SK-N-SH treated with all-trans-retinoic acid at 6 μM for 48 hours (cell line): Measurements from ENCODE around the gene SLFN12.
"Not testable (repeated sequence)": the region's sequence is repeated elsewhere in the genome, so short reads cannot be mapped to it uniquely, and the experiment has no call there.

Source experiments
- ATAC-seq: fragments of 200-7000 bp; cut with Tn5 transposase; 3 replicates; pipeline ENCODE4 v1.9.1; 2020; ENCODE audit warnings: mild to moderate bottlenecking, moderate library complexity
- ARNTL ChIP-seq: fragments of 450-650 bp; formaldehyde crosslinking; IDR thresholded peaks from 2 replicates; pipeline ENCODE4 v1.5.0; 2020; ENCODE audit warnings: low read depth, mild to moderate bottlenecking, moderate library complexity, borderline replicate concordance
- BACH2 ChIP-seq: fragments of 250-450 bp; sonication (Bioruptor Pico); IDR thresholded peaks from 2 replicates; pipeline ENCODE4 v1.9.0; 2021; ENCODE audit warnings: mild to moderate bottlenecking, borderline replicate concordance
- CSDC2 ChIP-seq: fragments of 250-450 bp; sonication (Bioruptor Pico); IDR thresholded peaks from 2 replicates; pipeline ENCODE4 v1.5.0; 2020; ENCODE audit warnings: mild to moderate bottlenecking, moderate library complexity
- ESRRG ChIP-seq: fragments of 250-450 bp; sonication (Bioruptor Pico); IDR thresholded peaks from 2 replicates; pipeline ENCODE4 v1.6.1; 2021; ENCODE audit warnings: mild to moderate bottlenecking
- GLIS3 ChIP-seq: fragments of 250-450 bp; sonication (Bioruptor Pico); IDR thresholded peaks from 2 replicates; pipeline ENCODE4 v1.5.0; 2020; ENCODE audit warnings: mild to moderate bottlenecking, moderate library complexity
- ISL1 ChIP-seq: fragments of 250-450 bp; sonication (Bioruptor Pico); IDR thresholded peaks from 2 replicates; pipeline ENCODE4 v2.1.2; 2022; ENCODE audit warnings: mild to moderate bottlenecking, moderate library complexity
- OSR1 ChIP-seq: fragments of 250-450 bp; sonication (Bioruptor Pico); IDR thresholded peaks from 2 replicates; pipeline ENCODE4 v1.8.0; 2022; ENCODE audit warnings: moderate library complexity, mild to moderate bottlenecking, inconsistent platforms
- PATZ1 ChIP-seq: fragments of 250-450 bp; sonication (Bioruptor Pico); IDR thresholded peaks from 2 replicates; pipeline ENCODE4 v1.8.0; 2020; ENCODE audit warnings: mild to moderate bottlenecking, moderate library complexity, borderline replicate concordance
- PPARA ChIP-seq: fragments of 250-450 bp; sonication (Bioruptor Pico); IDR thresholded peaks from 2 replicates; pipeline ENCODE4 v1.5.0; 2020; ENCODE audit warnings: mild to moderate bottlenecking, borderline replicate concordance
- RARB ChIP-seq: fragments of 250-450 bp; sonication (Bioruptor Pico); IDR thresholded peaks from 2 replicates; pipeline ENCODE4 v1.8.0; 2021; ENCODE audit warnings: mild to moderate bottlenecking, moderate library complexity
- SNAI2 ChIP-seq: fragments of 250-450 bp; sonication (Bioruptor Pico); IDR thresholded peaks from 2 replicates; pipeline ENCODE4 v1.5.0; 2020; ENCODE audit warnings: mild to moderate bottlenecking, moderate library complexity
- TOX ChIP-seq: fragments of 250-450 bp; sonication (Bioruptor Pico); IDR thresholded peaks from 2 replicates; pipeline ENCODE4 v1.8.0; 2021; ENCODE audit warnings: mild to moderate bottlenecking, moderate library complexity, borderline replicate concordance
- TSHZ2 ChIP-seq: fragments of 250-450 bp; sonication (Bioruptor Pico); IDR thresholded peaks from 2 replicates; pipeline ENCODE4 v1.5.0; 2020; ENCODE audit warnings: mild to moderate bottlenecking, moderate library complexity
- ZC3H10 ChIP-seq: fragments of 250-450 bp; sonication (Bioruptor Pico); IDR thresholded peaks from 2 replicates; pipeline ENCODE4 v1.5.1; 2021; ENCODE audit warnings: mild to moderate bottlenecking, moderate library complexity
- ZFP3 ChIP-seq: fragments of 250-450 bp; sonication (Bioruptor Pico); IDR thresholded peaks from 2 replicates; pipeline ENCODE4 v1.5.0; 2020; ENCODE audit warnings: mild to moderate bottlenecking, moderate library complexity
- ZFP30 ChIP-seq: fragments of 450-650 bp; formaldehyde crosslinking; IDR thresholded peaks from 2 replicates; pipeline ENCODE4 v1.5.0; 2022; ENCODE audit warnings: mild to moderate bottlenecking, moderate library complexity
- ZNF565 ChIP-seq: fragments of 450-650 bp; formaldehyde crosslinking; conservative IDR thresholded peaks from 2 replicates; pipeline ENCODE4 v1.5.0; 2020; ENCODE audit warnings: low read depth, mild to moderate bottlenecking, moderate library complexity
- ZNF70 ChIP-seq: fragments of 450-650 bp; formaldehyde crosslinking; IDR thresholded peaks from 2 replicates; pipeline ENCODE4 v1.5.0; 2020; ENCODE audit warnings: mild to moderate bottlenecking, moderate library complexity
- ZNF8 ChIP-seq: fragments of 450-650 bp; formaldehyde crosslinking; IDR thresholded peaks from 2 replicates; pipeline ENCODE4 v1.5.0; 2020; ENCODE audit warnings: mild to moderate bottlenecking, moderate library complexity
- TF ChIP-seq, protein P1 (sequence below): fragments of 250-450 bp; sonication (Bioruptor Pico); IDR thresholded peaks from 2 replicates; pipeline ENCODE4 v1.5.1; 2021; ENCODE audit warnings: mild to moderate bottlenecking, moderate library complexity
- TF ChIP-seq, protein P2 (sequence below): fragments of 250-450 bp; sonication (Bioruptor Pico); IDR thresholded peaks from 2 replicates; pipeline ENCODE4 v1.8.0; 2021; ENCODE audit warnings: low read depth, mild to moderate bottlenecking, moderate library complexity, borderline replicate concordance

SLFN12 gene

GRCh38 chr17:35406568-35406967 lies 25.7 kb downstream of the SLFN12 start:
- TF ChIP-seq ESRRG: no peak
- no peak for ATAC-seq

GRCh38 chr17:35404360-35404759 lies 27.9 kb downstream of the SLFN12 start:
- TF ChIP-seq OSR1 (CRISPR knock-in tag) (no peak), RARB (CRISPR knock-in tag) (no peak), ZNF8 (no peak), PATZ1 (CRISPR knock-in tag) (no peak), ZC3H10 (CRISPR knock-in tag) (no peak), ARNTL (CRISPR knock-in tag) (no peak), ZNF565 (CRISPR knock-in tag) (no peak), TOX (no peak)
- TF ChIP-seq, protein P1, sequence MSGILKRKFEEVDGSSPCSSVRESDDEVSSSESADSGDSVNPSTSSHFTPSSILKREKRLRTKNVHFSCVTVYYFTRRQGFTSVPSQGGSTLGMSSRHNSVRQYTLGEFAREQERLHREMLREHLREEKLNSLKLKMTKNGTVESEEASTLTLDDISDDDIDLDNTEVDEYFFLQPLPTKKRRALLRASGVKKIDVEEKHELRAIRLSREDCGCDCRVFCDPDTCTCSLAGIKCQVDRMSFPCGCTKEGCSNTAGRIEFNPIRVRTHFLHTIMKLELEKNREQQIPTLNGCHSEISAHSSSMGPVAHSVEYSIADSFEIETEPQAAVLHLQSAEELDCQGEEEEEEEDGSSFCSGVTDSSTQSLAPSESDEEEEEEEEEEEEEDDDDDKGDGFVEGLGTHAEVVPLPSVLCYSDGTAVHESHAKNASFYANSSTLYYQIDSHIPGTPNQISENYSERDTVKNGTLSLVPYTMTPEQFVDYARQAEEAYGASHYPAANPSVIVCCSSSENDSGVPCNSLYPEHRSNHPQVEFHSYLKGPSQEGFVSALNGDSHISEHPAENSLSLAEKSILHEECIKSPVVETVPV: no peak
- no peak for ATAC-seq

DNA sequence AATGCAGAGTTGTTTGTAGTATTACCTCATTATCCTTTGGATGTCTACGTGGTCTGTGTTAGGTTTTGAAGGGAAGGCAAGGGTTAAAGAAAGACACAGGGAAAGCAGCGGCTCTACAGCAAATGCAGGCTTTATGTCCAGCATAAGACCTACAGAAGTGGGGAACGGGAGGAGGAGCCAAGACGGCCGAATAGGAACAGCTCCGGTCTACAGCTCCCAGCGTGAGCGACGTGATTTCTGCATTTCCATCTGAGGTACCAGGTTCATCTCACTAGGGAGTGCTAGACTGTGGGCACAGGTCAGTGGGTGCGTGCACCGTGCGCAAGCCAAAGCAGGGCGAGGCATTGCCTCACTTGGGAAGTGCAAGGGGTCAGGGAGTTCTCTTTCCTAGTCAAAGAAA lies 38.5 kb downstream of the SLFN12 start:
- ATAC-seq: not testable (repeated sequence)

DNA sequence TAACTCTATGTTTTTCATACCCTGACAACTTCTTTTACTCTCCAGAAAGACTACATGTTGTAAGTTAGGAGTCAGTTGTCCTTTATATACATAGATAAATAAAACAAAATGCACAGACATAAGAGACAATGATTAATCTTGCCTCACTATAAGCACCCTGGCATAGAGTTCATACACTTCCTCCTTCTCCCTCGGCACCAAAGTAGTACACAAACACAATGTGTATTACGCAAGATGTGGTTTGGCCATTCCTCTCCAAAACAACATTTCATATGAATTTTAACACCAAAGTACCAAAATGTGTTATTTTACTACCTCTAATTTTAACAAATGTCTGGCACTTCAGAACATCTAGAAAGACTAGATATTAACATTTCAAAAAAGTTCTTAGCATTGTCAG lies 41.6 kb downstream of the SLFN12 start:
- no peak for TF ChIP-seq ISL1
- TF ChIP-seq ZNF565 (CRISPR knock-in tag): no peak
- TF ChIP-seq SNAI2 (CRISPR knock-in tag): no peak
- no peak for TF ChIP-seq RARB (CRISPR knock-in tag)
- TF ChIP-seq OSR1 (CRISPR knock-in tag): no peak
- TF ChIP-seq ZFP3 (CRISPR knock-in tag): no peak
- TF ChIP-seq ZFP30 (CRISPR knock-in tag): no peak
- TF ChIP-seq PATZ1 (CRISPR knock-in tag): no peak
- TF ChIP-seq ZNF70 (CRISPR knock-in tag): no peak
- no peak for TF ChIP-seq ARNTL (CRISPR knock-in tag)
- TF ChIP-seq CSDC2 (CRISPR knock-in tag): no peak
- TF ChIP-seq, protein P2, sequence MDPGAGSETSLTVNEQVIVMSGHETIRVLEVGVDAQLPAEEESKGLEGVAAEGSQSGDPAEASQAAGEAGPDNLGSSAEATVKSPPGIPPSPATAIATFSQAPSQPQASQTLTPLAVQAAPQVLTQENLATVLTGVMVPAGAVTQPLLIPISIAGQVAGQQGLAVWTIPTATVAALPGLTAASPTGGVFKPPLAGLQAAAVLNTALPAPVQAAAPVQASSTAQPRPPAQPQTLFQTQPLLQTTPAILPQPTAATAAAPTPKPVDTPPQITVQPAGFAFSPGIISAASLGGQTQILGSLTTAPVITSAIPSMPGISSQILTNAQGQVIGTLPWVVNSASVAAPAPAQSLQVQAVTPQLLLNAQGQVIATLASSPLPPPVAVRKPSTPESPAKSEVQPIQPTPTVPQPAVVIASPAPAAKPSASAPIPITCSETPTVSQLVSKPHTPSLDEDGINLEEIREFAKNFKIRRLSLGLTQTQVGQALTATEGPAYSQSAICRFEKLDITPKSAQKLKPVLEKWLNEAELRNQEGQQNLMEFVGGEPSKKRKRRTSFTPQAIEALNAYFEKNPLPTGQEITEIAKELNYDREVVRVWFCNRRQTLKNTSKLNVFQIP: no peak
- no peak for TF ChIP-seq ZC3H10 (CRISPR knock-in tag)
- no peak for TF ChIP-seq GLIS3 (CRISPR knock-in tag)
- TF ChIP-seq ZNF8: no peak
- TF ChIP-seq BACH2: no peak
- TF ChIP-seq, protein P1: no peak
- TF ChIP-seq PPARA (CRISPR knock-in tag): no peak
- TF ChIP-seq TOX: no peak
- no peak for TF ChIP-seq ESRRG
- no peak for ATAC-seq

DNA sequence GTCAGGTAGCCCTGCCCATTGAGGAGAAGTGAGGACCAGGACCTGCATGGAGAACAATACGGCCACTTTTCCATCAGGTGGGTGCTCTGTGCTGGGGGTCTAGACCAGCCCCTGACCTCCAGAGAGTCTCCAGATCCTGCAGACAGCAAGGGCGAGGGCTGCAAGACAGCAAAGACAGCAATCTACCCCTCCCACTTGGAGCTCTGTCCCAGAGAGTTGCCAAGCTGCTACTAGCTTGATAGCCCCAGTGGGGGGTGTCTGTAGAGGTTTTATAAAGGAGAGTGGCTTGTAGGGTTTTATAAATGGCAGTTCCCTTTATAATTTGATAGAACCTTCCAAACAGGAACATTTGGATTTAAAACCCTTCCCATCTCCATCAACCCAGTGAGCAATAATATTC lies 42.1 kb downstream of the SLFN12 start:
- ATAC-seq: no peak
- TF ChIP-seq ARNTL (CRISPR knock-in tag) (no peak), PATZ1 (CRISPR knock-in tag) (no peak), ZNF8 (no peak), TOX (no peak), PPARA (CRISPR knock-in tag) (no peak), RARB (CRISPR knock-in tag) (no peak), ZC3H10 (CRISPR knock-in tag) (no peak), TSHZ2 (CRISPR knock-in tag) (no peak), ZNF70 (CRISPR knock-in tag) (no peak), ZFP3 (CRISPR knock-in tag) (no peak), ZNF565 (CRISPR knock-in tag) (no peak), CSDC2 (CRISPR knock-in tag) (no peak)
